IMR-90 (cell line): ENCODE data around the gene PGGHG. TPM values are rescaled to one million over a fixed set of nuclear protein-coding genes. Genes with fewer than 3 reads are reported as not detected.

Source experiments
- ATAC-seq: fragments of 200-7000 bp; cut with Tn5 transposase; 2 replicates; pipeline ENCODE4 v1.9.1; 2020; ENCODE audit warnings: low read depth, mild to moderate bottlenecking, moderate library complexity
- BruUV-seq: library from RNA; stranded (reverse); fragments of 400-500 nt; replicated peaks from 2 replicates; lab custom pipeline; 2021; lab: Mats Ljungman, UMichigan
- CTCF ChIA-PET: fragments of 300-600 bp; formaldehyde crosslinking; extraction: SDS; loops from one replicate; lab custom pipeline; 2021; ENCODE audit warnings: antibody characterized with exemption; lab: Yijun Ruan, JAX
- POLR2A ChIA-PET: fragments of 300-600 bp; sonication (Branson Sonifier 250); formaldehyde crosslinking; loops from one replicate; lab custom pipeline; 2022; ENCODE audit warnings: antibody characterized with exemption; ENCODE audit not compliant: unreplicated experiment; lab: Charles Lee
- DNase-seq: peaks from one replicate; pipeline ENCODE4 v3.0.0; 2013
- H2AFZ ChIP-seq: replicated peaks from 2 replicates; pipeline ENCODE3; 2013; ENCODE audit warnings: low read length, mild to moderate bottlenecking; ENCODE audit not compliant: poor library complexity
- H2AK5ac ChIP-seq: 2 replicates; pipeline ENCODE4 v1.6.1; 2013; ENCODE audit warnings: low read depth, low read length, inconsistent platforms
- H2AK9ac ChIP-seq: replicated peaks from 2 replicates; pipeline ENCODE3; 2013; ENCODE audit warnings: mild to moderate bottlenecking, low read depth, low read length, moderate library complexity; ENCODE audit not compliant: poor library complexity
- H2BK120ac ChIP-seq: 2 replicates; pipeline ENCODE4 v1.6.1; 2013; ENCODE audit warnings: low read depth, low read length, inconsistent platforms
- H2BK15ac ChIP-seq: 3 replicates; pipeline ENCODE4 v1.6.1; 2013; ENCODE audit warnings: low read depth, low read length, inconsistent platforms
- H2BK20ac ChIP-seq: 2 replicates; pipeline ENCODE4 v1.6.1; 2013; ENCODE audit warnings: low read depth, mild to moderate bottlenecking, inconsistent platforms, low read length, moderate library complexity
- H2BK5ac ChIP-seq: 2 replicates; pipeline ENCODE4 v1.6.1; 2013; ENCODE audit warnings: mild to moderate bottlenecking, low read depth, low read length, inconsistent platforms; ENCODE audit not compliant: poor library complexity, severe bottlenecking
- H3K14ac ChIP-seq: replicated peaks from 2 replicates; pipeline ENCODE4 v1.6.1; 2013; ENCODE audit warnings: low read depth, low read length, inconsistent platforms
- H3K18ac ChIP-seq: 2 replicates; pipeline ENCODE4 v1.6.1; 2013; ENCODE audit warnings: low read depth, low read length, control low read depth
- H3K23ac ChIP-seq: 2 replicates; pipeline ENCODE4 v1.6.1; 2013; ENCODE audit warnings: low read depth, low read length, inconsistent platforms
- H3K27ac ChIP-seq: 2 replicates; pipeline ENCODE4 v1.5.1; 2013; ENCODE audit warnings: mild to moderate bottlenecking, control low read depth, low read length; ENCODE audit not compliant: insufficient read depth
- H3K27me3 ChIP-seq: 2 replicates; pipeline ENCODE4 v1.6.1; 2013; ENCODE audit warnings: low read length; ENCODE audit not compliant: control insufficient read depth, insufficient read depth
- H3K36me3 ChIP-seq: 2 replicates; pipeline ENCODE4 v1.6.1; 2013; ENCODE audit warnings: low read length, mixed read lengths; ENCODE audit not compliant: control insufficient read depth, insufficient read depth
- H3K4ac ChIP-seq: 2 replicates; pipeline ENCODE4 v1.6.1; 2013; ENCODE audit warnings: low read depth, low read length, inconsistent platforms
- H3K4me1 ChIP-seq: 2 replicates; pipeline ENCODE4 v1.6.1; 2013; ENCODE audit warnings: low read length, mixed read lengths; ENCODE audit not compliant: control insufficient read depth, insufficient read depth
- H3K4me2 ChIP-seq: 2 replicates; pipeline ENCODE4 v1.6.1; 2013; ENCODE audit warnings: low read depth, mild to moderate bottlenecking, control low read depth, low read length, moderate library complexity
- H3K4me3 ChIP-seq: 2 replicates; pipeline ENCODE4 v1.5.1; 2013; ENCODE audit warnings: low read depth, mild to moderate bottlenecking, control low read depth, low read length, moderate library complexity; ENCODE audit not compliant: insufficient read depth
- H3K56ac ChIP-seq: 2 replicates; pipeline ENCODE4 v1.6.1; 2013; ENCODE audit warnings: low read length, inconsistent platforms; ENCODE audit not compliant: insufficient read depth; ENCODE audit errors: extremely low read depth
- H3K79me1 ChIP-seq, 2 experiments: 2 replicates each; pipeline ENCODE4 v1.6.1; 2013; ENCODE audit warnings: low read length in 2 of 2, inconsistent platforms in 1 of 2, low read depth in 1 of 2
- H3K9ac ChIP-seq: 2 replicates; pipeline ENCODE4 v1.6.1; 2013; ENCODE audit warnings: low read depth, low read length, control low read depth
- H3K9me1 ChIP-seq: 2 replicates; pipeline ENCODE4 v1.6.1; 2013; ENCODE audit warnings: low read length, inconsistent platforms; ENCODE audit not compliant: insufficient read depth
- H3K9me3 ChIP-seq: 2 replicates; pipeline ENCODE4 v1.6.1; 2013; ENCODE audit warnings: low read length; ENCODE audit not compliant: control insufficient read depth, insufficient read depth
- H4K20me1 ChIP-seq: 2 replicates; pipeline ENCODE4 v1.6.1; 2013; ENCODE audit warnings: low read length, inconsistent platforms; ENCODE audit not compliant: insufficient read depth
- H4K5ac ChIP-seq: 2 replicates; pipeline ENCODE4 v1.6.1; 2013; ENCODE audit warnings: mild to moderate bottlenecking, low read depth, low read length, control low read depth
- H4K8ac ChIP-seq, 2 experiments: 2 replicates each; pipeline ENCODE4 v1.6.1; 2013; ENCODE audit warnings: low read depth in 2 of 2, low read length in 2 of 2, control low read depth in 1 of 2, inconsistent platforms in 1 of 2
- H4K91ac ChIP-seq: 2 replicates; pipeline ENCODE4 v1.6.1; 2013; ENCODE audit warnings: low read depth, low read length, inconsistent platforms; ENCODE audit not compliant: insufficient read depth
- BHLHE40 ChIP-seq: fragments of 150-350 bp; IDR thresholded peaks from 2 replicates; pipeline ENCODE4 v1.6.1; 2016; ENCODE audit warnings: mild to moderate bottlenecking, low read depth, low read length
- MAFK ChIP-seq: IDR thresholded peaks from 2 replicates; pipeline ENCODE4 v1.6.1; 2012; ENCODE audit warnings: low read depth, low read length, improper control_type of control experiment
- POLR2A ChIP-seq: IDR thresholded peaks from 2 replicates; pipeline ENCODE4 v1.6.1; 2012; ENCODE audit warnings: mild to moderate bottlenecking, low read depth, low read length
- RAD21 ChIP-seq: IDR thresholded peaks from 2 replicates; pipeline ENCODE4 v1.6.1; 2012; ENCODE audit warnings: low read length, improper control_type of control experiment
- SMC3 ChIP-seq: fragments of 150-350 bp; IDR thresholded peaks from 2 replicates; pipeline ENCODE4 v1.6.1; 2016; ENCODE audit warnings: low read depth, mild to moderate bottlenecking, antibody characterized with exemption, low read length, moderate library complexity
- WGBS, 2 experiments: methylation state at CpG; one replicate each; pipeline versions ENCODE4 v1.1.5 to v1.1.7; 2013; ENCODE audit warnings: missing lambda C conversion rate in 2 of 2; ENCODE audit not compliant: insufficient read length in 1 of 2; ENCODE audit errors: extremely low coverage in 2 of 2; 5-methylcytosine and 5-hydroxymethylcytosine counted together
- dilution Hi-C: fragments of 300-500 bp; cut with HindIII; formaldehyde crosslinking; loops from one replicate; pipeline ENCODE4 v1.14.3; 2018; ENCODE audit warnings: low sequenced_read_pairs; ENCODE audit not compliant: unreplicated experiment
- in situ Hi-C: fragments of 300-500 bp; cut with MboI; formaldehyde crosslinking; loops from 3 replicates; pipeline ENCODE4 v1.14.3; 2019; ENCODE audit warnings: low sequenced_read_pairs, inconsistent platforms, mixed read lengths
- intact Hi-C: fragments of 100-400 bp; cut with micrococcal nuclease; formaldehyde crosslinking; loops from 2 replicates; pipeline ENCODE4 v1.10.0; 2022
- polyA plus RNA-seq, 3 experiments: library from polyadenylated mRNA; depleted of rRNA; stranded (reverse); fragments of >200 nt; gene quantifications; 2 replicates each; pipeline ENCODE4 v1.2.3, GENCODE V29; 2012; ENCODE audit warnings: low replicate concordance in 1 of 3
- total RNA-seq: library from RNA; depleted of rRNA; stranded (reverse); fragments of >200 nt; gene quantifications from 2 replicates; pipeline ENCODE4 v1.2.3, GENCODE V29; 2012
- TF ChIP-seq, protein P1 (sequence below): fragments of 150-350 bp; IDR thresholded peaks from 2 replicates; pipeline ENCODE4 v1.6.1; 2016; ENCODE audit warnings: low read depth, mild to moderate bottlenecking, low read length, moderate library complexity, borderline replicate concordance
- TF ChIP-seq, protein P2 (sequence below): conservative IDR thresholded peaks from 2 replicates; pipeline ENCODE4 v1.5.1; 2012; ENCODE audit warnings: mild to moderate bottlenecking, low read depth, low read length, improper control_type of control experiment

The PGGHG gene
- total and polyA plus RNA-seq, 2 of the 4 experiments (the other 2 are of a cell fraction) = 1.8 to 17.0 TPM

DNA sequence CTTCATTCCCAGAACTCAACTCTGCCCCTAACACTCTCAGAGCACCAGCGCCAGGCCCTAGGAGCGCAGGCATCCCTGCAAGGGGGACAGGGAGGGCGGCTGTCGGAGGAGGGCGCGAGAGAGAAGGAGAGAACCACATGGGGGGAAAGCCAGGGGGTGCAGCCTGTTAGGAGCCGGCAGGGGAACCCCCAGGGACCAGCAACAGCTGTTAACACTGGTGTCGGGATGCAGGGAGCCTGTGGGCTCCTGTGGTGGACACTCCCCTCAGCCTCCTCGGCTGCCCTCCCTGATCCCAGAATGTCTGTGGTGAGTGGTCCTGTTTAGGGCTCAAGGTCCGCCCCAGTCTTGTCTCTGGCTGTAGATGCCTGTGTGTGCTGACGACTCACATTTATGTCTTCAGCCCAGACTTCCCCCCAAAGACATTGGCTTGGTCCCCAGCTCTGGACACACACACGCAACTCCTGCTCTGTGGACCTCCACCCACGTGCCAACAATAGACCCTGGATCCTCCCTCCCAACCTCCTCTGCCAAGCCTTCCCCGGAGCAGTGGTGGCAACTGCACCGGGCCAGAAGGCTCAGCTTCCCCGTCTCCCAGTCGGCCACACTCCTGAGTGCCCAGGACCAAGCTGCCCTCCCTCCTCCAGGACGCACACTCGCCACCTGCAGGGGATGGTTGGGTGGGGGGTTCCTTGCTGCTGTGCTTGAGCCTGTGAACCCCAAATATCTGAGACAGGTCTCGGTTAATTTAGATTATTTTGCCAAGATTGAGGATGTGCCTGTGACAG lies 11.2 kb downstream of the PGGHG start:
- POLR2A ChIA-PET = no interaction called here
- Histone ChIP-seq H4K20me1 (no peaks in the 10 kb centered on the region), H3K9ac (no peak overlapping the region), H4K5ac (no peak overlapping the region), H3K36me3 (no peaks in the 10 kb centered on the region), H3K4me2 (peak overlapping the region; percentile 8; the same call in 1 of the 2 replicates), H3K27ac (no peak overlapping the region), H3K9me3 (no peaks in the 10 kb centered on the region), H2BK20ac (no peak overlapping the region), H3K14ac (no peak overlapping the region), H2BK120ac (no peak overlapping the region), H2AFZ (no peak overlapping the region), H2AK5ac (no peak overlapping the region; the same call in 1 of the 2 replicates), H3K4me3 (no peak overlapping the region), H2AK9ac (no peak overlapping the region), H4K91ac (no peak overlapping the region), H3K4ac (no peak overlapping the region), H3K27me3 (peaks cover 8% of the 10 kb centered on the region), H3K9me1 (no peaks in the 10 kb centered on the region), H3K4me1 (no peaks in the 10 kb centered on the region; the same call in 1 of the 2 replicates), H3K23ac (0 out of 2 replicates have a peak overlapping the region, but pooled peaks have one; percentile 16), H2BK5ac (no peak overlapping the region), H3K18ac (no peak overlapping the region), H3K79me1 (no peaks in the 10 kb centered on the region), H2BK15ac (no peak overlapping the region), H3K56ac (no peak overlapping the region), H4K8ac (no peak overlapping the region)
- ATAC-seq (peak; percentile 40), DNase-seq (peak; percentile 28)
- no TSS peak for BruUV-seq
- intact Hi-C loops = no loop called here
- CTCF ChIA-PET = no interaction called here
- in situ Hi-C loops = loop anchor here (10.0 kb wide), 2 partner anchors 55 to 155 kb away; partner anchors contain the start of gene PTDSS2
- dilution Hi-C loops = no loop called here
- TF ChIP-seq SMC3 = peak; percentile 9; the same call in 1 of the 2 replicates
- TF ChIP-seq RAD21 = peak; percentile 26; the same call in 1 of the 2 replicates
- TF ChIP-seq MAFK = no peak
- no peak for TF ChIP-seq BHLHE40
- TF ChIP-seq, protein P1, sequence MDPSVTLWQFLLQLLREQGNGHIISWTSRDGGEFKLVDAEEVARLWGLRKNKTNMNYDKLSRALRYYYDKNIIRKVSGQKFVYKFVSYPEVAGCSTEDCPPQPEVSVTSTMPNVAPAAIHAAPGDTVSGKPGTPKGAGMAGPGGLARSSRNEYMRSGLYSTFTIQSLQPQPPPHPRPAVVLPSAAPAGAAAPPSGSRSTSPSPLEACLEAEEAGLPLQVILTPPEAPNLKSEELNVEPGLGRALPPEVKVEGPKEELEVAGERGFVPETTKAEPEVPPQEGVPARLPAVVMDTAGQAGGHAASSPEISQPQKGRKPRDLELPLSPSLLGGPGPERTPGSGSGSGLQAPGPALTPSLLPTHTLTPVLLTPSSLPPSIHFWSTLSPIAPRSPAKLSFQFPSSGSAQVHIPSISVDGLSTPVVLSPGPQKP = no peak
- TF ChIP-seq, protein P2, sequence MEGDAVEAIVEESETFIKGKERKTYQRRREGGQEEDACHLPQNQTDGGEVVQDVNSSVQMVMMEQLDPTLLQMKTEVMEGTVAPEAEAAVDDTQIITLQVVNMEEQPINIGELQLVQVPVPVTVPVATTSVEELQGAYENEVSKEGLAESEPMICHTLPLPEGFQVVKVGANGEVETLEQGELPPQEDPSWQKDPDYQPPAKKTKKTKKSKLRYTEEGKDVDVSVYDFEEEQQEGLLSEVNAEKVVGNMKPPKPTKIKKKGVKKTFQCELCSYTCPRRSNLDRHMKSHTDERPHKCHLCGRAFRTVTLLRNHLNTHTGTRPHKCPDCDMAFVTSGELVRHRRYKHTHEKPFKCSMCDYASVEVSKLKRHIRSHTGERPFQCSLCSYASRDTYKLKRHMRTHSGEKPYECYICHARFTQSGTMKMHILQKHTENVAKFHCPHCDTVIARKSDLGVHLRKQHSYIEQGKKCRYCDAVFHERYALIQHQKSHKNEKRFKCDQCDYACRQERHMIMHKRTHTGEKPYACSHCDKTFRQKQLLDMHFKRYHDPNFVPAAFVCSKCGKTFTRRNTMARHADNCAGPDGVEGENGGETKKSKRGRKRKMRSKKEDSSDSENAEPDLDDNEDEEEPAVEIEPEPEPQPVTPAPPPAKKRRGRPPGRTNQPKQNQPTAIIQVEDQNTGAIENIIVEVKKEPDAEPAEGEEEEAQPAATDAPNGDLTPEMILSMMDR = peak; percentile 42
- TF ChIP-seq POLR2A = no peak
- WGBS, 2 experiments = 0% methylated on average over 3 of the region's 20 CpGs; no CpG with 5 or more reads in 1 of the 2 experiments
